Endodermal cell (in vitro differentiated cells): ENCODE data around the gene NDUFS7. TPM values are rescaled to one million over a fixed set of nuclear protein-coding genes. Genes with fewer than 3 reads are reported as not detected.

Source experiments
- DNase-seq: peaks from one replicate; pipeline ENCODE4 v3.0.0-alpha.2; 2017
- H3K27ac ChIP-seq: 2 replicates; pipeline ENCODE4 v1.5.1; 2013; ENCODE audit warnings: mild to moderate bottlenecking, low read depth, low read length, moderate library complexity
- H3K27me3 ChIP-seq: 2 replicates; pipeline ENCODE4 v1.6.1; 2013; ENCODE audit warnings: mild to moderate bottlenecking, low read length, moderate library complexity; ENCODE audit not compliant: insufficient read depth, control insufficient read depth, poor library complexity, severe bottlenecking
- H3K36me3 ChIP-seq: 2 replicates; pipeline ENCODE4 v1.7.0; 2013; ENCODE audit warnings: mild to moderate bottlenecking, low read length, moderate library complexity; ENCODE audit not compliant: control insufficient read depth, insufficient read depth
- H3K4me1 ChIP-seq: one replicate; pipeline ENCODE4 v1.7.0; 2013; ENCODE audit warnings: low read length; ENCODE audit not compliant: control insufficient read depth, insufficient read depth
- H3K4me3 ChIP-seq: 2 replicates; pipeline ENCODE4 v1.5.1; 2013; ENCODE audit warnings: mild to moderate bottlenecking, low read length, moderate library complexity
- H3K9ac ChIP-seq: 2 replicates; pipeline ENCODE4 v1.6.1; 2013; ENCODE audit warnings: mild to moderate bottlenecking, low read length, moderate library complexity; ENCODE audit not compliant: poor library complexity, severe bottlenecking; ENCODE audit errors: extremely low read depth
- H3K9me3 ChIP-seq: 2 replicates; pipeline ENCODE4 v1.6.1; 2013; ENCODE audit warnings: mild to moderate bottlenecking, low read length, moderate library complexity; ENCODE audit not compliant: control insufficient read depth
- H3K27ac Mint-ChIP-seq: 2 replicates; pipeline ENCODE4 v1.8.0; 2020; ENCODE audit warnings: mixed read lengths
- H3K27me3 Mint-ChIP-seq: 2 replicates; pipeline ENCODE4 v1.8.0; 2021; ENCODE audit warnings: mild to moderate bottlenecking, mixed read lengths; ENCODE audit not compliant: insufficient read depth
- H3K36me3 Mint-ChIP-seq: 2 replicates; pipeline ENCODE4 v1.8.0; 2020; ENCODE audit warnings: low read depth, mixed read lengths
- H3K4me1 Mint-ChIP-seq: 2 replicates; pipeline ENCODE4 v1.8.0; 2020; ENCODE audit warnings: mixed read lengths
- H3K4me3 Mint-ChIP-seq: 2 replicates; pipeline ENCODE4 v1.8.0; 2020; ENCODE audit warnings: mild to moderate bottlenecking, moderate library complexity, mixed read lengths
- H3K9me3 Mint-ChIP-seq: 2 replicates; pipeline ENCODE4 v1.8.0; 2020; ENCODE audit warnings: mild to moderate bottlenecking, mixed read lengths
- WGBS, 2 experiments: methylation state at CpG; one replicate each; pipeline versions ENCODE4 v1.1.5 to v1.1.7; 2013; ENCODE audit warnings: missing lambda C conversion rate in 2 of 2, mixed read lengths in 1 of 2; ENCODE audit not compliant: insufficient coverage in 1 of 2, insufficient read length in 1 of 2; 5-methylcytosine and 5-hydroxymethylcytosine counted together
- total RNA-seq, 2 donors: library from RNA; stranded (reverse); fragmentation: NEBNext Ultra II Directional in 1 of 2; extraction: Animal tissue kit (Norgen Biotek cat#: 25700) in 1 of 2; gene quantifications; 2 replicates in 1 of 2; 3 replicates in 1 of 2; pipeline ENCODE4 v1.2.1, GENCODE V29; 2021
- TF ChIP-seq, protein P1 (sequence below): fragments of 200-600 bp; sonication (generic); conservative IDR thresholded peaks from 2 replicates; pipeline ENCODE4 v1.5.0; 2021; ENCODE audit warnings: antibody characterized with exemption, mild to moderate bottlenecking

Gene NDUFS7
- total RNA-seq, 2 donors from 2014 or later: 57.0 to 62.5 TPM

DNA sequence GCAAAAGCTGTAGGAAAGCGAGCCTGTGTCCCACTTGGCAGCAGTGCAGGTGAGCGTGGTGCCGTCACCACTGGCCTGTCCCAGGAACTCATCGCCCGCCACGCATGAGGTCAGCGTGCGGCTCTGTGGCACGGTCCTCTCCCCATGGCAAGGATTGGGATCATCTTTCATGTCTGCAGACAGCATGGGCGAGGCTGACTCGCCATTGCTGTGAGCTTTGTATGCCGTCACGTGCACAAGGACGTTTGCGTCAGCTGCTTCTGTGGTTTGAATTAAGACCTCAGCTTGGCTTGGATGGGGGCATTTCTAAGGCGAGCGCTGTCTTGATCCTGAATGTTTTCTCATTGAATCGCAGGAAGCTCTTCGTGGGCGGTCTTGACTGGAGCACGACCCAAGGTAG, 33.4 kb downstream of the NDUFS7 start:
- TF ChIP-seq, protein P1, sequence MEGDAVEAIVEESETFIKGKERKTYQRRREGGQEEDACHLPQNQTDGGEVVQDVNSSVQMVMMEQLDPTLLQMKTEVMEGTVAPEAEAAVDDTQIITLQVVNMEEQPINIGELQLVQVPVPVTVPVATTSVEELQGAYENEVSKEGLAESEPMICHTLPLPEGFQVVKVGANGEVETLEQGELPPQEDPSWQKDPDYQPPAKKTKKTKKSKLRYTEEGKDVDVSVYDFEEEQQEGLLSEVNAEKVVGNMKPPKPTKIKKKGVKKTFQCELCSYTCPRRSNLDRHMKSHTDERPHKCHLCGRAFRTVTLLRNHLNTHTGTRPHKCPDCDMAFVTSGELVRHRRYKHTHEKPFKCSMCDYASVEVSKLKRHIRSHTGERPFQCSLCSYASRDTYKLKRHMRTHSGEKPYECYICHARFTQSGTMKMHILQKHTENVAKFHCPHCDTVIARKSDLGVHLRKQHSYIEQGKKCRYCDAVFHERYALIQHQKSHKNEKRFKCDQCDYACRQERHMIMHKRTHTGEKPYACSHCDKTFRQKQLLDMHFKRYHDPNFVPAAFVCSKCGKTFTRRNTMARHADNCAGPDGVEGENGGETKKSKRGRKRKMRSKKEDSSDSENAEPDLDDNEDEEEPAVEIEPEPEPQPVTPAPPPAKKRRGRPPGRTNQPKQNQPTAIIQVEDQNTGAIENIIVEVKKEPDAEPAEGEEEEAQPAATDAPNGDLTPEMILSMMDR: no peak
- Mint-ChIP-seq H3K27ac (peak overlapping the region; percentile 85), H3K27me3 (no peaks in the 10 kb centered on the region), H3K4me1 (peaks cover 17% of the 10 kb centered on the region), H3K9me3 (no peaks in the 10 kb centered on the region), H3K36me3 (peaks cover 38% of the 10 kb centered on the region), H3K4me3 (no peak overlapping the region)
- DNase-seq: no peak
- Histone ChIP-seq H3K27me3 (no peaks in the 10 kb centered on the region), H3K9me3 (no peaks in the 10 kb centered on the region), H3K36me3 (peaks cover 62% of the 10 kb centered on the region), H3K4me3 (no peak overlapping the region), H3K4me1 (peaks cover 6% of the 10 kb centered on the region), H3K27ac (no peak overlapping the region), H3K9ac (no peak overlapping the region)
- WGBS, 2 experiments: 96 to 99% methylated on average over 16 to 21 of the region's 21 CpGs

DNA sequence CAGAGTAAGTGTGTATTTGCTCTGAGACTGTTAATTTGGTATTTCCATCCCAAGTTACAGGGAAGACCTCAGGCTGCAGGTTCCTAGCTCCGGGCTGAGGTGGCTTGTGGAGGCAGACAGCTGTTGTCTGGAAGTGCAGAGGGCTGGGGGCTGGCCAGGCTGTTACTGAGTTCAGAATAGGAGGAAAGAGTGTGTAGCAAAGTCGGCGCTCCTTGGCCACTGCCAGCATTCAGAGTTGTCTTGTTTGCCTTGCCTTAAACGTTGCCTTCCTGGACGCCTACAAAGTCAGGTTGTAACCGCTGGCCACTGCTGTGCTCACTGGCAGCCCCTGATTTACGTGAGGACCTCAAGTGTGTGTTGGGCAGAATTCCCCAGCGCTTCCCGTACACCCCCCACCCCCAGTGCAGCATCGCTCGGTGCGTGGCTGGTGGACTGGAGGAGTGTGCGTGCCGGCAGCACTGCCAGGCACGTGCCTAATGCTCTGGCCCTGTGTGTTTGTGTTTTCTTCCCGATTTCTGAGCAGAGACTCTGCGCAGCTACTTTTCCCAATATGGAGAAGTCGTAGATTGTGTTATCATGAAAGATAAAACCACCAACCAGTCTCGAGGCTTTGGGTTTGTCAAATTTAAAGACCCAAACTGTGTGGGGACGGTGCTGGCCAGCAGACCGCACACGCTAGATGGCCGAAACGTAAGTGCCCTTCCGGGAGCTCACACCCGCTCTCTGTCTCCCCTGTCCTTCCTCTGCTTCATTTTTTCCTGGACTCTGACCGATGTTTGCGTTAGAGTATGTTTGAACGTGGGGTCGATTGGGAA, 34.2 kb downstream of the NDUFS7 start:
- Histone ChIP-seq H3K27ac (no peak overlapping the region), H3K4me3 (no peak overlapping the region), H3K9me3 (no peaks in the 10 kb centered on the region), H3K9ac (no peak overlapping the region), H3K4me1 (peaks cover 6% of the 10 kb centered on the region), H3K36me3 (peaks cover 69% of the 10 kb centered on the region), H3K27me3 (no peaks in the 10 kb centered on the region)
- WGBS, 2 experiments: 95 to 96% methylated on average over 26 to 30 of the region's 30 CpGs
- H3K4me3 Mint-ChIP-seq: no peak overlapping the region
- peaks cover 17% of the 10 kb centered on the region for H3K4me1 Mint-ChIP-seq
- TF ChIP-seq, protein P1: no peak
- peak overlapping the region; percentile 85 for H3K27ac Mint-ChIP-seq
- H3K9me3 Mint-ChIP-seq: no peaks in the 10 kb centered on the region
- peaks cover 43% of the 10 kb centered on the region for H3K36me3 Mint-ChIP-seq
- no peaks in the 10 kb centered on the region for H3K27me3 Mint-ChIP-seq
- DNase-seq: no peak

DNA sequence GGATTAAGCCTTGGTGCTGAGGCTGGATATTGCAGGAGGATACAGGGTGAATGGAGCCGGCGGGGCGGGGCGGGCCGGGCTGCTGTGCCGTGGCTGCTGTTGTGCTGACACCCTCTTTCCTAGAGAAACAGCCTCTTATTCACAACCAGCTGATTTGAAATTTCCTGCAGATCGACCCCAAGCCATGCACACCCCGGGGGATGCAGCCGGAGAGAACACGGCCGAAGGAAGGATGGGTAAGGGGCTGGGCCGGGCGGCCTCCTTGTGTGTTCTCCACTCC, 34.7 kb downstream of the NDUFS7 start:
- H3K27ac ChIP-seq: no peak overlapping the region
- Mint-ChIP-seq H3K9me3 (no peaks in the 10 kb centered on the region), H3K27ac (peak overlapping the region; percentile 48), H3K27me3 (no peaks in the 10 kb centered on the region), H3K4me1 (peaks cover 17% of the 10 kb centered on the region), H3K4me3 (no peak overlapping the region), H3K36me3 (peaks cover 49% of the 10 kb centered on the region)
- no peak overlapping the region for H3K4me3 ChIP-seq
- H3K9me3 ChIP-seq: no peaks in the 10 kb centered on the region
- WGBS, 2 experiments: 94 to 97% methylated on average over 8 to 12 of the region's 13 CpGs
- TF ChIP-seq, protein P1: no peak
- H3K9ac ChIP-seq: no peak overlapping the region
- no peak for DNase-seq
- H3K4me1 ChIP-seq: peaks cover 6% of the 10 kb centered on the region
- peaks cover 70% of the 10 kb centered on the region for H3K36me3 ChIP-seq
- no peaks in the 10 kb centered on the region for H3K27me3 ChIP-seq
